SK-N-SH (cell line): ENCODE results near the gene EXOC4.

Experiments used
- EP300 ChIP-seq, 2 experiments: IDR thresholded peaks; 2 replicates each; pipeline versions ENCODE4 v1.4.0 to v1.6.1; 2012; ENCODE audit warnings: borderline replicate concordance in 1 of 2, low read depth in 1 of 2, low read length in 1 of 2
- EZH2phosphoT487 ChIP-seq: fragments of 200-600 bp; sonication (generic); IDR thresholded peaks from 2 replicates; pipeline ENCODE4 v1.6.1; 2017; ENCODE audit warnings: low read depth, mixed run types, mild to moderate bottlenecking, antibody characterized with exemption, moderate library complexity, borderline replicate concordance
- TF ChIP-seq, protein P1 (sequence below): fragments of 200-600 bp; sonication (generic); IDR thresholded peaks from 2 replicates; pipeline ENCODE4 v1.6.1; 2017; ENCODE audit warnings: antibody characterized with exemption, mild to moderate bottlenecking, moderate library complexity

- TF ChIP-seq EP300 (IDR thresholded peaks at IDR 0.05; ENCODE audit: borderline replicate concordance in 1 of 2, low read depth in 1 of 2, low read length in 1 of 2) (no peak), EZH2phosphoT487 (no peak)
- TF ChIP-seq, protein P1, sequence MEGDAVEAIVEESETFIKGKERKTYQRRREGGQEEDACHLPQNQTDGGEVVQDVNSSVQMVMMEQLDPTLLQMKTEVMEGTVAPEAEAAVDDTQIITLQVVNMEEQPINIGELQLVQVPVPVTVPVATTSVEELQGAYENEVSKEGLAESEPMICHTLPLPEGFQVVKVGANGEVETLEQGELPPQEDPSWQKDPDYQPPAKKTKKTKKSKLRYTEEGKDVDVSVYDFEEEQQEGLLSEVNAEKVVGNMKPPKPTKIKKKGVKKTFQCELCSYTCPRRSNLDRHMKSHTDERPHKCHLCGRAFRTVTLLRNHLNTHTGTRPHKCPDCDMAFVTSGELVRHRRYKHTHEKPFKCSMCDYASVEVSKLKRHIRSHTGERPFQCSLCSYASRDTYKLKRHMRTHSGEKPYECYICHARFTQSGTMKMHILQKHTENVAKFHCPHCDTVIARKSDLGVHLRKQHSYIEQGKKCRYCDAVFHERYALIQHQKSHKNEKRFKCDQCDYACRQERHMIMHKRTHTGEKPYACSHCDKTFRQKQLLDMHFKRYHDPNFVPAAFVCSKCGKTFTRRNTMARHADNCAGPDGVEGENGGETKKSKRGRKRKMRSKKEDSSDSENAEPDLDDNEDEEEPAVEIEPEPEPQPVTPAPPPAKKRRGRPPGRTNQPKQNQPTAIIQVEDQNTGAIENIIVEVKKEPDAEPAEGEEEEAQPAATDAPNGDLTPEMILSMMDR, result no peak
Observed at GRCh38 chr7:133331861-133332260, 79.0 kb downstream of the EXOC4 start.
